Hepatocyte (in vitro differentiated cells): ENCODE data around the gene CCDC192. TPM values are rescaled to one million over a fixed set of nuclear protein-coding genes. Genes with fewer than 3 reads are reported as not detected.

Source experiments
- DNase-seq: peaks from one replicate; pipeline ENCODE4 v3.0.0-alpha.2; 2016; ENCODE audit warnings: low spot score
- H2AFZ ChIP-seq: fragments of 200-600 bp; sonication (generic); 2 replicates; pipeline ENCODE4 v1.6.0; 2016; ENCODE audit warnings: antibody characterized with exemption, mild to moderate bottlenecking
- H3K27ac ChIP-seq: fragments of 200-600 bp; sonication (generic); 2 replicates; pipeline ENCODE4 v1.5.1; 2016; ENCODE audit warnings: mild to moderate bottlenecking
- H3K27me3 ChIP-seq: fragments of 200-600 bp; sonication (generic); 2 replicates; pipeline ENCODE4 v1.6.1; 2016
- H3K36me3 ChIP-seq: fragments of 200-600 bp; sonication (generic); replicated peaks from 2 replicates; pipeline ENCODE4 v1.5.1; 2016; ENCODE audit warnings: low read depth; ENCODE audit not compliant: insufficient read depth
- H3K4me1 ChIP-seq: fragments of 200-600 bp; sonication (generic); 2 replicates; pipeline ENCODE4 v1.5.1; 2016; ENCODE audit warnings: mild to moderate bottlenecking, moderate library complexity; ENCODE audit not compliant: insufficient read depth
- H3K4me2 ChIP-seq: fragments of 200-600 bp; sonication (generic); 2 replicates; pipeline ENCODE4 v1.6.0; 2016
- H3K4me3 ChIP-seq: fragments of 200-600 bp; sonication (generic); 2 replicates; pipeline ENCODE4 v1.5.1; 2016; ENCODE audit warnings: mild to moderate bottlenecking
- H3K79me2 ChIP-seq: fragments of 200-600 bp; sonication (generic); 2 replicates; pipeline ENCODE4 v1.6.0; 2017; ENCODE audit warnings: mild to moderate bottlenecking
- H3K9me2 ChIP-seq: fragments of 200-600 bp; sonication (generic); replicated peaks from 2 replicates; pipeline ENCODE4 v1.6.0; 2017; ENCODE audit warnings: mild to moderate bottlenecking; ENCODE audit not compliant: insufficient read depth
- H3K9me3 ChIP-seq: fragments of 200-600 bp; sonication (generic); 2 replicates; pipeline ENCODE4 v1.5.1; 2016; ENCODE audit warnings: low read depth, mild to moderate bottlenecking
- H4K20me1 ChIP-seq: fragments of 200-600 bp; sonication (generic); 2 replicates; pipeline ENCODE4 v1.6.0; 2016; ENCODE audit warnings: mild to moderate bottlenecking; ENCODE audit not compliant: insufficient read depth, poor library complexity, severe bottlenecking
- CTCF ChIP-seq: fragments of 200-600 bp; sonication (generic); IDR thresholded peaks from 2 replicates; pipeline ENCODE4 v1.5.1; 2016; ENCODE audit warnings: antibody characterized with exemption, mild to moderate bottlenecking; ENCODE audit not compliant: poor library complexity
- EZH2 ChIP-seq: fragments of 200-600 bp; sonication (generic); IDR thresholded peaks from 2 replicates; pipeline ENCODE4 v1.6.1; 2016; ENCODE audit warnings: antibody characterized with exemption, mild to moderate bottlenecking, borderline replicate concordance
- EZH2phosphoT487 ChIP-seq: fragments of 200-600 bp; sonication (generic); IDR thresholded peaks from one replicate; pipeline ENCODE4 v1.6.1; 2018; ENCODE audit warnings: antibody characterized with exemption, mild to moderate bottlenecking, low read depth, moderate library complexity; ENCODE audit not compliant: unreplicated experiment, severe bottlenecking
- WGBS: methylation state at CpG from one replicate; pipeline ENCODE4 v1.1.6; 2016; ENCODE audit warnings: low lambda C conversion rate; ENCODE audit errors: missing lambda C conversion rate; 5-methylcytosine and 5-hydroxymethylcytosine counted together
- polyA plus RNA-seq: library from polyadenylated mRNA; unstranded; fragments of >200 nt; fragmentation: Nextera tagmentation; extraction: Ambion mirVana; gene quantifications from 2 replicates; pipeline ENCODE4 v1.2.1, GENCODE V29; 2016
- total RNA-seq: library from RNA; depleted of rRNA; stranded (reverse); fragments of >200 nt; gene quantifications from 2 replicates; pipeline ENCODE4 v1.2.3, GENCODE V29; 2014

CCDC192 gene
- total and polyA plus RNA-seq, 2 experiments from 2014 or later: 0.39 TPM; not detected in 1

- no peak overlapping the region for H3K4me2 ChIP-seq
- H3K9me2 ChIP-seq: no peaks in the 10 kb centered on the region
- 68% methylated on average over 6 of the region's 6 CpGs for WGBS
- H3K79me2 ChIP-seq: no peaks in the 10 kb centered on the region
- TF ChIP-seq CTCF (no peak), EZH2phosphoT487 (no peak), EZH2 (no peak)
- no peaks in the 10 kb centered on the region for H4K20me1 ChIP-seq
- DNase-seq: no peak
- peaks cover 3% of the 10 kb centered on the region for H3K4me1 ChIP-seq
- H3K27ac ChIP-seq: no peak overlapping the region
- no peak overlapping the region for H2AFZ ChIP-seq
- no peaks in the 10 kb centered on the region for H3K36me3 ChIP-seq
- no peak overlapping the region for H3K4me3 ChIP-seq
- no peaks in the 10 kb centered on the region for H3K9me3 ChIP-seq
- H3K27me3 ChIP-seq: peaks cover 7% of the 10 kb centered on the region
These were observed 164.0 kb downstream of the CCDC192 start for GRCh38 chr5:127867022-127867783.

- H3K36me3 ChIP-seq: no peaks in the 10 kb centered on the region
- no peak for DNase-seq
- 87% methylated on average over 4 of the region's 4 CpGs for WGBS
These were observed 167.7 kb downstream of the CCDC192 start for GRCh38 chr5:127870914-127871313.

GRCh38 chr5:127871503-127872153 is 168.4 kb downstream of the CCDC192 start:
- Histone ChIP-seq H3K9me2 (no peaks in the 10 kb centered on the region), H3K9me3 (no peaks in the 10 kb centered on the region), H3K4me2 (no peak overlapping the region), H2AFZ (no peak overlapping the region), H3K79me2 (no peaks in the 10 kb centered on the region), H3K27ac (no peak overlapping the region), H4K20me1 (no peaks in the 10 kb centered on the region), H3K4me1 (no peaks in the 10 kb centered on the region), H3K36me3 (no peaks in the 10 kb centered on the region), H3K27me3 (peaks cover 7% of the 10 kb centered on the region), H3K4me3 (no peak overlapping the region)
- TF ChIP-seq EZH2phosphoT487 (no peak), CTCF (no peak), EZH2 (no peak)
- 77% methylated on average over 8 of the region's 8 CpGs for WGBS
- DNase-seq: no peak

More at GRCh38 chr5:127870914-127871313, 167.7 kb downstream of the CCDC192 start:
- peaks cover 7% of the 10 kb centered on the region for H3K27me3 ChIP-seq
- H3K4me1 ChIP-seq: no peaks in the 10 kb centered on the region
- H3K4me3 ChIP-seq: no peak overlapping the region
- TF ChIP-seq CTCF (no peak), EZH2phosphoT487 (no peak), EZH2 (no peak)
- H3K4me2 ChIP-seq: no peak overlapping the region
- H3K79me2 ChIP-seq: no peaks in the 10 kb centered on the region
- H3K27ac ChIP-seq: no peak overlapping the region
- no peaks in the 10 kb centered on the region for H3K9me3 ChIP-seq
- no peaks in the 10 kb centered on the region for H3K9me2 ChIP-seq
- no peak overlapping the region for H2AFZ ChIP-seq
- no peaks in the 10 kb centered on the region for H4K20me1 ChIP-seq
